Esophagus squamous epithelium (tissue), 5 donors: Measurements from ENCODE around the gene DDAH1. TPM values are rescaled to one million over a fixed set of nuclear protein-coding genes. Genes with fewer than 3 reads are reported as not detected.

Source experiments
- DNase-seq: peaks from one replicate; lab custom pipeline; 2025; lab: John Stamatoyannopoulos, UW
- H3K27ac ChIP-seq, 4 donors: fragments of 200-600 bp; sonication (generic); one replicate each; pipeline ENCODE4 v1.5.1; 2016 to 2019; ENCODE audit warnings: mild to moderate bottlenecking in 1 of 4
- H3K27me3 ChIP-seq, 4 donors: fragments of 200-600 bp; sonication (generic); 1 replicate in 3 of 4; 2 replicates in 1 of 4; pipeline versions ENCODE4 v1.5.1 to v1.6.0; 2017 to 2021; ENCODE audit warnings: antibody characterized with exemption in 1 of 4
- H3K36me3 ChIP-seq, 3 donors: fragments of 200-600 bp; sonication (generic); one replicate each; pipeline ENCODE4 v1.5.1; 2016 to 2019
- H3K4me1 ChIP-seq, 3 donors: fragments of 200-600 bp; sonication (generic); one replicate each; pipeline ENCODE4 v1.5.1; 2017 to 2019
- H3K4me3 ChIP-seq, 4 donors: fragments of 200-600 bp; sonication (generic); 1 replicate in 3 of 4; 2 replicates in 1 of 4; pipeline ENCODE4 v1.5.1; 2016 to 2019; ENCODE audit warnings: mild to moderate bottlenecking in 2 of 4, moderate library complexity in 1 of 4
- H3K9me3 ChIP-seq, 3 donors: fragments of 200-600 bp; sonication (generic); one replicate each; pipeline ENCODE4 v1.5.1; 2016 to 2019
- CTCF ChIP-seq, 6 experiments: fragments of 450-650 bp in 4 of 6; fragments of 200-600 bp in 2 of 6; sonication (generic) in 2 of 6; IDR thresholded peaks; one replicate each; pipeline ENCODE4 v1.5.1; 2016 to 2019; ENCODE audit warnings: antibody characterized with exemption in 6 of 6, mild to moderate bottlenecking in 4 of 6, moderate library complexity in 4 of 6
- POLR2A ChIP-seq, 4 donors: fragments of 450-650 bp; IDR thresholded peaks; one replicate each; pipeline ENCODE4 v1.6.1; 2017; ENCODE audit warnings: antibody characterized with exemption in 4 of 4, mild to moderate bottlenecking in 4 of 4, moderate library complexity in 3 of 4
- WGBS, 2 donors: methylation state at CpG; one replicate each; pipeline ENCODE4 v1.1.5; 2018; 5-methylcytosine and 5-hydroxymethylcytosine counted together
- intact Hi-C: fragments of 100-400 bp; cut with DNase I; formaldehyde crosslinking; loops from one replicate; pipeline ENCODE4 v1.15.0; 2022
- total RNA-seq, 4 donors: library from RNA; depleted of rRNA; stranded (reverse); fragments of >200 nt; gene quantifications; one replicate each; pipeline ENCODE4 v1.1.0, GENCODE V29; 2016
- donor health status: DM: yes; HTN: yes; CAD: no.

The DDAH1 gene
- total RNA-seq, 4 donors from 2014 or later, result 6.1 to 13.8 (median 11.5) TPM

GRCh38 chr1:85393490-85393889, 71.5 kb downstream of the DDAH1 start:
- no peak for DNase-seq
- TF ChIP-seq POLR2A (IDR thresholded peaks at IDR 0.05) (no peak), CTCF (IDR thresholded peaks at IDR 0.05) (no peak)
- Histone ChIP-seq H3K4me1 (no peaks in the 10 kb centered on the region), H3K27me3 (no peaks in the 10 kb centered on the region), H3K36me3 (no peaks in the 10 kb centered on the region), H3K9me3 (no peaks in the 10 kb centered on the region), H3K4me3 (no peak overlapping the region), H3K27ac (no peak overlapping the region)
- intact Hi-C loops, result no loop called here

GRCh38 chr1:85388416-85388815, 76.5 kb downstream of the DDAH1 start:
- H3K27me3 ChIP-seq, result no peaks in the 10 kb centered on the region
- TF ChIP-seq CTCF (IDR thresholded peaks at IDR 0.05), result no peak
- TF ChIP-seq POLR2A (IDR thresholded peaks at IDR 0.05), result no peak
- H3K9me3 ChIP-seq, result peaks cover 0 to 6% (median 0%) of the 10 kb centered on the region in 3 donors
- DNase-seq, result no peak
- intact Hi-C loops, result no loop called here
- no peak overlapping the region for H3K4me3 ChIP-seq
- H3K36me3 ChIP-seq, result no peaks in the 10 kb centered on the region
- H3K4me1 ChIP-seq, result no peaks in the 10 kb centered on the region
- no peak overlapping the region for H3K27ac ChIP-seq

- Histone ChIP-seq H3K27me3 (no peaks in the 10 kb centered on the region), H3K4me3 (no peak overlapping the region), H3K9me3 (peaks cover 0 to 7% (median 0%) of the 10 kb centered on the region in 3 donors), H3K4me1 (no peaks in the 10 kb centered on the region), H3K36me3 (no peaks in the 10 kb centered on the region), H3K27ac (no peak overlapping the region)
- no peak for DNase-seq
- no peak for TF ChIP-seq POLR2A (IDR thresholded peaks at IDR 0.05)
- TF ChIP-seq CTCF (IDR thresholded peaks at IDR 0.05), result no peak
- WGBS, 2 donors, result 31 to 51% methylated on average over 2 of the region's 2 CpGs
- intact Hi-C loops, result no loop called here
Measured at GRCh38 chr1:85387781-85388180, 77.2 kb downstream of the DDAH1 start.

GRCh38 chr1:85386068-85386722, 78.8 kb downstream of the DDAH1 start:
- H3K27ac ChIP-seq, result no peak overlapping the region
- 80% methylated on average over 3 of the region's 3 CpGs; no CpG with 5 or more reads in 1 of the 2 donors for WGBS, 2 donors
- H3K4me1 ChIP-seq, result no peaks in the 10 kb centered on the region
- DNase-seq, result no peak
- intact Hi-C loops, result no loop called here
- no peak overlapping the region for H3K4me3 ChIP-seq
- H3K9me3 ChIP-seq, result peaks cover 0 to 12% (median 0%) of the 10 kb centered on the region in 3 donors
- TF ChIP-seq POLR2A (IDR thresholded peaks at IDR 0.05) (no peak), CTCF (IDR thresholded peaks at IDR 0.05) (no peak)
- H3K36me3 ChIP-seq, result no peaks in the 10 kb centered on the region
- H3K27me3 ChIP-seq, result no peaks in the 10 kb centered on the region

- DNase-seq, result no peak
- H3K27me3 ChIP-seq, result no peaks in the 10 kb centered on the region
- intact Hi-C loops, result no loop called here
- TF ChIP-seq CTCF (IDR thresholded peaks at IDR 0.05), result no peak
- TF ChIP-seq POLR2A (IDR thresholded peaks at IDR 0.05), result no peak
- 79 to 94% methylated on average over 3 to 4 of the region's 4 CpGs for WGBS, 2 donors
- peaks cover 0 to 6% (median 0%) of the 10 kb centered on the region in 3 donors for H3K9me3 ChIP-seq
- H3K4me3 ChIP-seq, result no peak overlapping the region
- no peak overlapping the region for H3K27ac ChIP-seq
- peaks cover 0 to 8% (median 0%) of the 10 kb centered on the region in 3 donors for H3K4me1 ChIP-seq
- no peaks in the 10 kb centered on the region for H3K36me3 ChIP-seq
Measured at GRCh38 chr1:85379203-85380136, 85.5 kb downstream of the DDAH1 start.
